ENCODE results near the gene AKR1B15. TPM values are rescaled to one million over a fixed set of nuclear protein-coding genes. Genes with fewer than 3 reads are reported as not detected.

AKR1B15 gene
- total and polyA plus RNA-seq, 2 donors (not counting 3 experiments of a cell fraction or from before 2014, with no cell fraction given), result not detected

DNA sequence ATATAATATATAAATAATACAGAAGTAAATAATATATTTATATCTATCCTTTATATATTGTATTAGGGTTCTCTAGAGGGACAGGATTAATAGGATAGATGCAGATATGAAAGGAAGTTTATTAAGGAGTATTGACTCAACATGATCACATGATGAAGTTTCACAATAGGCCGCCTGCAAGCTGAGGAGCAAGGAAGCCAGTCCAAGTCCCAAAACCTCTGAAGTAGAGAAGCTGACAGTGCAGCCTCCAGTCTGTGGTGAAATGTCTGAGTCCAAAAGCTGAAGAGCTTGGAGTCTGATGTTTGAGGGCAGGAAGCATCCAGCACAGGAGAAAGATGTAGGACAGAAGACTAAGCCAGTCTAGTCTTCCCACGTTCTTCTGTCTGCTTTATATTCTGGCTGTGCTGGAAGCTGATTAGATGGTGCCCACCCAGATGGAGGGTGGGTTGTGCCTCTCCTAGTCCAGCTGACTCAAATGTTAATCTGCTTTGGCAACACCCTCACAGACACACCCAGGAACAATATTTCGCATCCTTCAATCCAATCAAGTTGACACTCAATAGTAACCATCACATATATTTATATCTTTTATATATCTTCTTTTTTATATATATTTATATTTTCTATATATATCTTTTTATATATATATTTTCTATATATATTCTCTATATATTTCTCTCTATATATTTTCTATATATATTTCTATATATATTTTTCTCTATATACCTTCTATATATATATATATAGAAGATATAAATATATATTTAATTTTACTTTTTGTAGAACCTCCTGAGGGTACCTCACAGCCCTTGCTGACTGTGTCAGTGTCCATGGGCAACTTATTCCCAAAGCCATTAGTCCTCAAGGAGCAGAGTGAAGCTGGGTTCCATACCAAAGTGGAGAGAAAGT is 46.2 kb upstream of the AKR1B15 start:
- dilution Hi-C loops (cut with MboI; ENCODE audit: extremely low pct_ligation_motif_present, low sequenced_read_pairs) (no loop called here), intact Hi-C loops (cut with micrococcal nuclease) (no loop called here)
- POLR2A ChIA-PET, result no interaction called here
- Histone ChIP-seq H3K4me3 (replicated peaks in 1 of 3; ENCODE audit: insufficient read depth in 1 of 3, low read depth in 1 of 3, low read length in 3 of 3) (no peak overlapping the region), H3K9ac (replicated peaks; ENCODE audit: extremely low read depth, insufficient read depth, low read length) (no peak overlapping the region), H3K4me2 (ENCODE audit: insufficient read depth, low read length) (no peak overlapping the region), H3K79me2 (ENCODE audit: control insufficient read depth, insufficient read depth, low read length) (no peaks in the 10 kb centered on the region), H3K9me1 (replicated peaks; ENCODE audit: control insufficient read depth, extremely low read depth, insufficient read depth, low read length) (no peaks in the 10 kb centered on the region), H3K27me3 (ENCODE audit: control insufficient read depth in 2 of 2, insufficient read depth in 2 of 2, low read length in 2 of 2) (no peaks in the 10 kb centered on the region), H3K36me3 (ENCODE audit: control insufficient read depth in 2 of 2, extremely low read depth in 1 of 2, insufficient read depth in 2 of 2, low read length in 2 of 2) (no peaks in the 10 kb centered on the region), H3K9me3 (replicated peaks; ENCODE audit: control insufficient read depth, insufficient read depth, low read length) (no peaks in the 10 kb centered on the region), H4K20me1 (replicated peaks; ENCODE audit: control insufficient read depth, extremely low read depth, insufficient read depth, low read length) (no peaks in the 10 kb centered on the region), H3K27ac (ENCODE audit: insufficient read depth, low read depth, low read length) (no peak overlapping the region), H3K4me1 (ENCODE audit: control insufficient read depth, extremely low read depth, insufficient read depth, low read length) (peaks cover 13% of the 10 kb centered on the region), H2AFZ (ENCODE audit: low read depth, low read length) (peak overlapping the region; percentile 35)
- no TSS peak for BruUV-seq (replicated peaks)
- FAIRE-seq (no peak), DNase-seq (ENCODE audit: low read depth, low spot score) (no peak)
- TF ChIP-seq JUN (IDR thresholded peaks at IDR 0.05; ENCODE audit: borderline replicate concordance, insufficient read depth, insufficient read length, low read depth) (no peak), POLR2AphosphoS5 (IDR thresholded peaks at IDR 0.05; ENCODE audit: insufficient read depth, low read depth, low read length) (no peak)
- CTCF ChIA-PET, result interaction anchor here (0.6 to 2.6 kb wide), 4 partner anchors 11 to 70 kb away, joined by 3 to 11 read pairs (median 4); no protein-coding TSS in a partner anchor

- no peaks in the 10 kb centered on the region for H3K27me3 ChIP-seq (ENCODE audit: control insufficient read depth in 2 of 2, insufficient read depth in 2 of 2, low read length in 2 of 2)
- no TSS peak for BruUV-seq (replicated peaks)
- CTCF ChIA-PET, result interaction anchor here (2.6 kb wide), 1 partner anchor 72 kb away, joined by 11 read pairs; no protein-coding TSS in a partner anchor
- H3K9me1 ChIP-seq (replicated peaks; ENCODE audit: control insufficient read depth, extremely low read depth, insufficient read depth, low read length), result no peaks in the 10 kb centered on the region
- no peak overlapping the region for H3K27ac ChIP-seq (ENCODE audit: insufficient read depth, low read depth, low read length)
- H3K4me1 ChIP-seq (ENCODE audit: control insufficient read depth, extremely low read depth, insufficient read depth, low read length), result peaks cover 6% of the 10 kb centered on the region
- POLR2A ChIA-PET, result no interaction called here
- peak; percentile 22 for DNase-seq (ENCODE audit: low read depth, low spot score)
- no peak overlapping the region for H2AFZ ChIP-seq (ENCODE audit: low read depth, low read length)
- peak overlapping the region; percentile 35 for H3K4me2 ChIP-seq (ENCODE audit: insufficient read depth, low read length)
- H3K4me3 ChIP-seq (replicated peaks in 1 of 3; ENCODE audit: insufficient read depth in 1 of 3, low read depth in 1 of 3, low read length in 3 of 3), result no peak overlapping the region
- no peak for FAIRE-seq
- no peaks in the 10 kb centered on the region for H3K79me2 ChIP-seq (ENCODE audit: control insufficient read depth, insufficient read depth, low read length)
- TF ChIP-seq FOS (IDR thresholded peaks at IDR 0.05; ENCODE audit: borderline replicate concordance, insufficient read depth, low read length) (peak; percentile 15), JUN (IDR thresholded peaks at IDR 0.05; ENCODE audit: borderline replicate concordance, insufficient read depth, insufficient read length, low read depth) (no peak), POLR2AphosphoS5 (IDR thresholded peaks at IDR 0.05; ENCODE audit: insufficient read depth, low read depth, low read length) (peak; percentile 21)
- H3K36me3 ChIP-seq (ENCODE audit: control insufficient read depth in 2 of 2, extremely low read depth in 1 of 2, insufficient read depth in 2 of 2, low read length in 2 of 2), result no peaks in the 10 kb centered on the region
- intact Hi-C loops (cut with micrococcal nuclease) (loop anchor here (2.0 kb wide), 1 partner anchor 46 kb away; the partner anchor contains the start of gene AKR1B1), dilution Hi-C loops (cut with MboI; ENCODE audit: extremely low pct_ligation_motif_present, low sequenced_read_pairs) (no loop called here)
- H3K9me3 ChIP-seq (replicated peaks; ENCODE audit: control insufficient read depth, insufficient read depth, low read length), result no peaks in the 10 kb centered on the region
- H3K9ac ChIP-seq (replicated peaks; ENCODE audit: extremely low read depth, insufficient read depth, low read length), result no peak overlapping the region
- no peaks in the 10 kb centered on the region for H4K20me1 ChIP-seq (replicated peaks; ENCODE audit: control insufficient read depth, extremely low read depth, insufficient read depth, low read length)
Measured at GRCh38 chr7:134504660-134505164, 44.2 kb upstream of the AKR1B15 start.
